ENCODE results near the gene PEX19. TPM values are rescaled to one million over a fixed set of nuclear protein-coding genes. Genes with fewer than 3 reads are reported as not detected.

The PEX19 gene
- polyA plus RNA-seq, 1 donor (not counting 4 experiments of a cell fraction or from before 2014, with no cell fraction given): 48.7 TPM

- Histone ChIP-seq H3K36me3 (ENCODE audit: control insufficient read depth in 2 of 2, extremely low read depth in 1 of 2, insufficient read depth in 2 of 2, low read length in 2 of 2) (no peaks in the 10 kb centered on the region), H3K9ac (ENCODE audit: control insufficient read depth, extremely low read depth, insufficient read depth, low read length) (no peak overlapping the region), H3K9me3 (ENCODE audit: control insufficient read depth, low read depth, low read length) (no peaks in the 10 kb centered on the region), H3K9me1 (ENCODE audit: control insufficient read depth, extremely low read depth, insufficient read depth, low read length) (no peaks in the 10 kb centered on the region), H3K79me2 (ENCODE audit: control insufficient read depth, insufficient read depth, low read length) (no peaks in the 10 kb centered on the region), H4K20me1 (ENCODE audit: control insufficient read depth, extremely low read depth, insufficient read depth, low read length) (no peaks in the 10 kb centered on the region), H3K27ac (ENCODE audit: control insufficient read depth, insufficient read depth, low read length) (no peak overlapping the region), H2AFZ (ENCODE audit: control insufficient read depth, low read length) (no peak overlapping the region), H3K4me2 (ENCODE audit: control insufficient read depth, extremely low read depth, insufficient read depth, low read depth, low read length) (no peak overlapping the region), H3K4me3 (ENCODE audit: control insufficient read depth in 2 of 3, extremely low read depth in 1 of 3, insufficient read depth in 2 of 3, low read depth in 1 of 3, low read length in 3 of 3) (no peak overlapping the region), H3K4me1 (ENCODE audit: control insufficient read depth, extremely low read depth, insufficient read depth, low read length) (peaks cover 5% of the 10 kb centered on the region), H3K27me3 (ENCODE audit: control insufficient read depth, extremely low read depth, insufficient read depth, low read length) (no peaks in the 10 kb centered on the region)
- FAIRE-seq (no peak), DNase-seq (ENCODE audit: low read depth, low spot score) (no peak)
- dilution Hi-C loops (cut with MboI; ENCODE audit: extremely low pct_ligation_motif_present, low sequenced_read_pairs): no loop called here
- TF ChIP-seq EZH2 (IDR thresholded peaks at IDR 0.05; ENCODE audit: low read length) (no peak), CTCF (optimal IDR thresholded peaks at IDR 0.05 in 1 of 3, IDR thresholded peaks at IDR 0.05 in 1 of 3, conservative IDR thresholded peaks at IDR 0.05 in 1 of 3; ENCODE audit: extremely low read depth in 1 of 3, insufficient read depth in 2 of 3, low read length in 3 of 3) (no peak)
These were observed 17.5 kb downstream of the PEX19 start for GRCh38 chr1:160267284-160267991.

DNA sequence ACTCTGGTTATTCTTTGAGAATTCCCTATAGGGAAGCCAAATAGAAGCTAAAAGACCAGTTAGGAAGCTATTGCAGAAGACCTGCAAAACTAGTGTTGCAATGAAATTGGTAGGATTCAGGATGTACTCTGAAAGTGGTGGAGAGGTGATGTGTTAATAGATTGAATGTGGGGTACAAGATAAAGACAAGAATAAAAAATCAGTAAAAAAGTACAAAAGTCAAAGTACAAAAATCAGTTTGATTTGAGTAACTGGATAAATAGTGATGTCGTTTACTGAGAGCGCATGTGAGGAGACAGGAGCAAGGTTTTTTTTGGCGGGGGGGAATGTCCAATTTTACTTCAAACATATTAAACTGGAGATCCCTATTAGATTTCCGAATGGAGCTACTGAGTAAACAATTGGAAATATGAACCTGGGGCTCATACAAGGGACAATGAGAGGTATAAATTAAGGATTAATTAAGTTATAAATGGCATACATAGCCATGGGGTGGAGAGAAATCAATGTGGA is 20.1 kb downstream of the PEX19 start:
- Histone ChIP-seq H3K4me2 (ENCODE audit: control insufficient read depth, extremely low read depth, insufficient read depth, low read depth, low read length) (no peak overlapping the region), H3K4me3 (ENCODE audit: control insufficient read depth in 2 of 3, extremely low read depth in 1 of 3, insufficient read depth in 2 of 3, low read depth in 1 of 3, low read length in 3 of 3) (no peak overlapping the region), H3K36me3 (ENCODE audit: control insufficient read depth in 2 of 2, extremely low read depth in 1 of 2, insufficient read depth in 2 of 2, low read length in 2 of 2) (peaks cover 0 to 1% of the 10 kb centered on the region in 2 experiments), H3K9me3 (ENCODE audit: control insufficient read depth, low read depth, low read length) (no peaks in the 10 kb centered on the region), H3K79me2 (ENCODE audit: control insufficient read depth, insufficient read depth, low read length) (peaks cover 24% of the 10 kb centered on the region), H4K20me1 (ENCODE audit: control insufficient read depth, extremely low read depth, insufficient read depth, low read length) (peaks cover 6% of the 10 kb centered on the region), H3K27ac (ENCODE audit: control insufficient read depth, insufficient read depth, low read length) (no peak overlapping the region), H3K27me3 (ENCODE audit: control insufficient read depth, extremely low read depth, insufficient read depth, low read length) (no peaks in the 10 kb centered on the region), H2AFZ (ENCODE audit: control insufficient read depth, low read length) (no peak overlapping the region), H3K9me1 (ENCODE audit: control insufficient read depth, extremely low read depth, insufficient read depth, low read length) (no peaks in the 10 kb centered on the region), H3K4me1 (ENCODE audit: control insufficient read depth, extremely low read depth, insufficient read depth, low read length) (peaks cover 17% of the 10 kb centered on the region), H3K9ac (ENCODE audit: control insufficient read depth, extremely low read depth, insufficient read depth, low read length) (no peak overlapping the region)
- dilution Hi-C loops (cut with MboI; ENCODE audit: extremely low pct_ligation_motif_present, low sequenced_read_pairs): no loop called here
- TF ChIP-seq EZH2 (IDR thresholded peaks at IDR 0.05; ENCODE audit: low read length) (no peak), CTCF (optimal IDR thresholded peaks at IDR 0.05 in 1 of 3, IDR thresholded peaks at IDR 0.05 in 1 of 3, conservative IDR thresholded peaks at IDR 0.05 in 1 of 3; ENCODE audit: extremely low read depth in 1 of 3, insufficient read depth in 2 of 3, low read length in 3 of 3) (no peak)
- FAIRE-seq (no peak), DNase-seq (ENCODE audit: low read depth, low spot score) (no peak)

Measured in keratinocyte (primary cell).